NCI-H2081 treated with DMSO at 0.1 percent for 48 hours (cell line): ENCODE results near the gene EBF4.

ENCODE experiments used
- DNase-seq: peaks from one replicate; lab custom pipeline; 2025; lab: John Stamatoyannopoulos, UW

EBF4 gene

GRCh38 chr20:2700913-2701620, 8.5 kb downstream of the EBF4 start:
- DNase-seq, result no peak

- no peak for DNase-seq
Observed at GRCh38 chr20:2701671-2702081, 9.1 kb downstream of the EBF4 start.

GRCh38 chr20:2703716-2704475, 11.3 kb downstream of the EBF4 start:
- no peak for DNase-seq

GRCh38 chr20:2705931-2706645, 13.5 kb downstream of the EBF4 start:
- DNase-seq, result no peak

GRCh38 chr20:2706688-2707352, 14.2 kb downstream of the EBF4 start:
- no peak for DNase-seq

- no peak for DNase-seq
Observed at GRCh38 chr20:2707353-2708072, 14.9 kb downstream of the EBF4 start.

GRCh38 chr20:2708073-2708415, 15.5 kb downstream of the EBF4 start:
- DNase-seq, result no peak

GRCh38 chr20:2708665-2709064, 16.1 kb downstream of the EBF4 start:
- DNase-seq, result no peak

- no peak for DNase-seq
Observed at GRCh38 chr20:2709205-2709981, 16.8 kb downstream of the EBF4 start.

GRCh38 chr20:2713285-2713684, 20.7 kb downstream of the EBF4 start:
- no peak for DNase-seq

GRCh38 chr20:2729251-2729713, 36.7 kb downstream of the EBF4 start:
- DNase-seq, result no peak

GRCh38 chr20:2729791-2730190, 37.2 kb downstream of the EBF4 start:
- no peak for DNase-seq

- DNase-seq, result no peak
Observed at GRCh38 chr20:2734899-2735298, 42.3 kb downstream of the EBF4 start.

- no peak for DNase-seq
Observed at GRCh38 chr20:2736441-2736840, 43.9 kb downstream of the EBF4 start.

GRCh38 chr20:2738331-2739041, 45.9 kb downstream of the EBF4 start:
- DNase-seq, result no peak

- no peak for DNase-seq
Observed at GRCh38 chr20:2739042-2739398, 46.4 kb downstream of the EBF4 start.

- DNase-seq, result no peak
Observed at GRCh38 chr20:2740702-2741101, 48.1 kb downstream of the EBF4 start.

- no peak for DNase-seq
Observed at GRCh38 chr20:2741463-2741862, 48.9 kb downstream of the EBF4 start.

- DNase-seq, result no peak
Observed at GRCh38 chr20:2741881-2742280, 49.3 kb downstream of the EBF4 start.

GRCh38 chr20:2742431-2742830, 49.9 kb downstream of the EBF4 start:
- DNase-seq, result no peak
